Ovary (tissue), 3 donors: ENCODE results near the gene TFDP2.

Source experiments
- CTCF ChIP-seq, 3 donors: fragments of 450-650 bp in 2 of 3; fragments of 200-600 bp in 1 of 3; IDR thresholded peaks; one replicate each; pipeline versions ENCODE4 v1.5.1 to v1.8.0; 2016 to 2022; ENCODE audit warnings: antibody characterized with exemption in 3 of 3, mild to moderate bottlenecking in 1 of 3
- POLR2A ChIP-seq: fragments of 450-650 bp; IDR thresholded peaks from one replicate; pipeline ENCODE4 v1.6.1; 2017; ENCODE audit warnings: antibody characterized with exemption, mild to moderate bottlenecking, moderate library complexity
- donor health status: DM: no; HTN: no; CAD: no.

GRCh38 chr3:142120707-142121106 lies 28.6 kb downstream of the TFDP2 start:
- no peak for TF ChIP-seq CTCF (IDR thresholded peaks at IDR 0.05)
- no peak for TF ChIP-seq POLR2A
